ENCODE results near the gene BTRC. TPM values are rescaled to one million over a fixed set of nuclear protein-coding genes. Genes with fewer than 3 reads are reported as not detected.

BTRC gene
- total RNA-seq, 4 donors from 2014 or later = 9.7 to 16.8 (median 10.7) TPM

DNA sequence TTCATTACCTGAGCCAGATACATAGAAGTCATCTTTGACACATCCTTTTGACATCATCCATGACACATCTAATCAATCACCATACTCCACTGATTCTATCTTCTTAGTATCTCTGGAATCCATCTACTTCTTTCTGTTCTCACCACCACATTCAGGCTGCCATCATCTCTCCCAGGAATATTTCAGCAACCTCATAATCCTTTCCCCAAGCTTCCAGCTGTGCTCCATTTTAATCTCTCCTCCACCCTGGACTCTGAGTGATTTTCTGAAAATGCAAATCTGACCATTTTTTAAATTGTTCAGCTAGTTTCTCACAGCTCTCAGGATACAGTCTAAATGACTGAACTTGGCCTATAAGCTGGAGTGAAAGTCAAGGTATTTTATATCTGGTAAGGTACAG is 2.5 kb upstream of the BTRC start:
- TF ChIP-seq, protein P1, sequence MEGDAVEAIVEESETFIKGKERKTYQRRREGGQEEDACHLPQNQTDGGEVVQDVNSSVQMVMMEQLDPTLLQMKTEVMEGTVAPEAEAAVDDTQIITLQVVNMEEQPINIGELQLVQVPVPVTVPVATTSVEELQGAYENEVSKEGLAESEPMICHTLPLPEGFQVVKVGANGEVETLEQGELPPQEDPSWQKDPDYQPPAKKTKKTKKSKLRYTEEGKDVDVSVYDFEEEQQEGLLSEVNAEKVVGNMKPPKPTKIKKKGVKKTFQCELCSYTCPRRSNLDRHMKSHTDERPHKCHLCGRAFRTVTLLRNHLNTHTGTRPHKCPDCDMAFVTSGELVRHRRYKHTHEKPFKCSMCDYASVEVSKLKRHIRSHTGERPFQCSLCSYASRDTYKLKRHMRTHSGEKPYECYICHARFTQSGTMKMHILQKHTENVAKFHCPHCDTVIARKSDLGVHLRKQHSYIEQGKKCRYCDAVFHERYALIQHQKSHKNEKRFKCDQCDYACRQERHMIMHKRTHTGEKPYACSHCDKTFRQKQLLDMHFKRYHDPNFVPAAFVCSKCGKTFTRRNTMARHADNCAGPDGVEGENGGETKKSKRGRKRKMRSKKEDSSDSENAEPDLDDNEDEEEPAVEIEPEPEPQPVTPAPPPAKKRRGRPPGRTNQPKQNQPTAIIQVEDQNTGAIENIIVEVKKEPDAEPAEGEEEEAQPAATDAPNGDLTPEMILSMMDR (IDR thresholded peaks at IDR 0.05; ENCODE audit: low read depth) = no peak

DNA sequence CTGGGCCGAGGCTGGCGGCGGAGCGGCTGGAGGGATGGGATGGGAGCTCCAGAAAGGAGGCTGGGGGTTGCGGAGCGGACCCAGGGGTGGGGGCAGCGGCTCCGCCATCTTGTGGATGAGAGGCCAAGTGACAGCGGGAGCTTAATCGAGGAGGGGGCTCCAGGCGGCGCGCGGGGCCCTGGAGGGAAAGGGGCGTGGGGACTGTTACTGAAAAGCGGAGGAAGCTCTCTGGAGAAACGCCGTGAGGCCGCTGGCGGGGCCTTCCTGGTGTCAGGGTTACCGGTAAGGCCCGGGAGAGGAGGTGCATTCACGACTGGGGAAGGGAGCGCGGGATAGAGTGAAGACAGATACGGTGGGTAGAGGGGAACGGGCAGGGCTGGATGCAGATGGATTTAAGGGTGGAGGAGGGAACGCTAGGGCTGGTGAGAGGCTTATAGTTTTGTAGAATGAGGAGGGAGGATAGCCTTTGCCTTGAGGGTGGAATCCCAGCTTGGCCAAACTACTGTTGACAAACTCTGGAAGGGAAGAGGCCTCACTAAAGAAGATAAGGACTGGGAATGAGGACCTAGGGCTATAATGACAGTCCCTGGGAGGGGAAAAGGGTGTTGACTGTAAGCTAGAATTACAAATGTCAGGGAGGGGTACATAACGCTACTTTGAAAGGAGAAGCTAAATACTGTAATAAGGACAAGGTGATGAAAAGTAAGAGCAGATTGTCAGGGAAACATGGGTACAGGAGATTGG is 535 bp downstream of the BTRC start:
- TF ChIP-seq, protein P1 (IDR thresholded peaks at IDR 0.05; ENCODE audit: low read depth) = no peak

DNA sequence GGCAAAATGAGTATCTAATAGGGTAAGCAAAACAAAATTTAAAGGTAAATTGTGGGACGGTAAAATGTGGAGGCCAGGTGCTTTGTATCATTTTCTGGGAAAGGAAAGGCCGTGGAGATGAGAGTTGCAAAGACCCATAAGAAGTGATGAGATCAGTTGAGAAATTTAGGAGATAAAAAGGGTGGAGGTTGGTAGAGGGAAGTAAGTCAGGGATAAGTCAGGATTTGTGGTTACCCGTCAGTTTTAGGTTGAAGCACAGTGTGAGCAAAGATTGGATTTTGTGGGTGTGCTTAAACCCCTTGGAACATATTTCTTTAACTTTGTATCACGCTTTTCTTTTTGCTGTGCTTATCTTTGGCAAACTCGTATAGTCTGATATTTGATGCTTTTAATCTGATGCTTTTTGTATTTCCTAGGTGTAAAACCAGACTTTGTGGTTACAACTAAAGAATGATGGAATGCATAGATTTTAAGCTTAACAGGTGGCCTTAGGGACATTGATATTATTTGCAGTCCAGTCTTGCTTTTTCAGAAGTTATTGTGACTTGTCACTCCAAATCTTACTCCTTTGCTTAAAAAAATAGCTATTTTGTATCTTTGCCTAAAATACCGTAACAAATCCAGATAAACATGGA is 1.2 kb downstream of the BTRC start:
- TF ChIP-seq, protein P1 (IDR thresholded peaks at IDR 0.05; ENCODE audit: low read depth) = no peak

DNA sequence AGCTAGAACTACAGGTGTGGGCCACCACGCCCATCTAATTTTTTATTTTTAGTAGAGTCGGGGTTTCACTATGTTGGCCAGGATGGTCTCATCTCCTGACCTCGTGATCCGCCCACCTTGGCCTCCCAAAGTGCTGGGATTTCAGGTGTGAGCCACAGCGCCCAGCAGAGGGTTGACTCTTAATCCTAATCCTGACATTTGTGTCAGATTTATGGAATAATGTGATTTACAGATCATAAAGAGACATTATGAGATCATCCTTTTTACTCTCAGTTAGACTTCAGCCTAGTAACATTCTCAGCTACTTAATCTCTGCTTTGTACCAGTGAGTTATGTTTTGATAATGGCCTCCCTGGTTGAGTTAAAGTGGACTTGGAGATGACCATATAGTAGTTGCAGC is 2.2 kb downstream of the BTRC start:
- TF ChIP-seq, protein P1 (IDR thresholded peaks at IDR 0.05; ENCODE audit: low read depth) = no peak

DNA sequence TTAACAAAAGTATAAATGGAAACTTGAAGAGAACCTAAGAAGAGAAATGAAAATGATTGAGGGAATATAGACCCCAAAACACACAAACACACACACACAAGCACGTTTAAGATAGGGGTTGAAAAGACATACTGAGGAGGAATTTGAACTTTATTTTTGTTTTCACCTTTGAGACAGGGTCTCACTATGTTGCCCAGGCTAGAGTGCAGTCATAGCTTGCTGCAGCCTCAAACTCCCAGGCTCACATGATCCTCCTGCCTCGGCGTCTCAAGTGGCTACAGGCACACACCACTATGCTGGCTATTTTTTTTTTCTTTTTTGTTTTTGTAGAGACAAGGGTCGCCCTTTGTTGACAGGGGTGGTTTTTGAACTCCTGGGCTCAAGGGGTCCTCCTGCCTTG is 4.0 kb downstream of the BTRC start:
- TF ChIP-seq, protein P1 (IDR thresholded peaks at IDR 0.05; ENCODE audit: low read depth) = no peak

DNA sequence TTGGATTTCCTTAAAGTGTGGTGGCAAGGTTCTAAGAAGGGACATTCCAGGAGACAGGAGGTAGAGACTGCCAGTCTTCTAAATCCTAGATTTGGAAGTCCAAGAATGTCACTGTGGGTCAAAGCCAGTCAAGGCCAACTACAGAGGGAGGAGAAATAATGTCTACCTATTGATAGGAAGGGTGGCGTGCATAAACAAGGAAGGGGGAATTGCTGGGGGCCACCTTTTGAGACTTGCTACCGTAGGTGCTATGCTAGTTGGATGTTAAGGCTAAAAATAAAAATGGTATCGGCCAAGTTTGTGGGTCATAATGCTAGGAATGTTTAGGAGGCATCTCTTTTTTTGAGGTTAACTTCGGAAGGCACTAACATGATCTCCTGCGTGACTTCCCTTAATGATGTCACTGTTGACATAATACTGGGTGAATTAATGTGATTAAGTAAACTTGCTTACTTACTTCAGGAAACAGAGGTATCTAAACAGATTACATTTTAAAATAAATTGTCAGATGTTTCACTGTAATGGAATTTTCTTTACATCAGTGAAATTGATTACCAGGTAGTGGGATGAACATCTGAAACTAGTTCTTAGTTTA is 4.8 kb downstream of the BTRC start:
- TF ChIP-seq, protein P1 (IDR thresholded peaks at IDR 0.05; ENCODE audit: low read depth) = no peak

DNA sequence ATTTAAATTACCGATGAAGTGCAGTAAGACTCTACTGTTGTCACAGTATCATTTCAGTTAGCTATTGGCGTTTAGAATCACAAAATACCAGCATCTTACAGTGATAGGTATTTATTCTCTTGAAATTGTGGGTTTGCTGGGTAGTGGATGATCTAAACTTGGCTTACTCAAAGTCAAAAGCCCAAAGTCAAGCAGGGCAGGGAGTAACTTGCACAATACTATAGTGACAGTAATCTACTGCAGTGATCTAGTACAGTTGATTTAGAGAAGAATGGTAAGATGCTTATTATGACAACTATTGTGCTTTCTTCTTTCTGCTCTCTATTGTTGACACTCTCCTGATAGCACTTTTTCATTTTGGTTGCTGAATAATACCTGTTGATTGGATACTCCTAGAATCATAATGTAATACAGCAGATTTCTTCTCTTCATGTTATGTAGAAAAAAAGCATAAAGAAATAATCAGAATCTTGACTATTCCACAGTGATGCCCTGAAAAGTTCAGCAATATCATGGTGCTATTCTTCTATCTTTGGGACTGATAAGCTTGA is 10.0 kb downstream of the BTRC start:
- TF ChIP-seq, protein P1 (IDR thresholded peaks at IDR 0.05; ENCODE audit: low read depth) = no peak

Measured in subcutaneous adipose tissue (tissue), 4 donors.